Fibroblast of the aortic adventitia (primary cell): ENCODE measurements around the gene PARD3B. TPM values are rescaled to one million over a fixed set of nuclear protein-coding genes. Genes with fewer than 3 reads are reported as not detected.
A peak's percentile ranks its signal among the peaks of the same experiment; 100 is the strongest.

Source experiments
- DNase-seq: peaks from one replicate; pipeline ENCODE4 v3.0.0-alpha.2; 2010; ENCODE audit warnings: low read depth
- H3K4me3 ChIP-seq: 2 replicates; pipeline ENCODE4 v1.5.1; 2011; ENCODE audit warnings: low read depth, mild to moderate bottlenecking, control low read depth, low read length, moderate library complexity
- CTCF ChIP-seq: IDR thresholded peaks from 2 replicates; pipeline ENCODE4 v1.5.1; 2011; ENCODE audit warnings: mild to moderate bottlenecking, low read length, control low read depth, inconsistent platforms; ENCODE audit not compliant: insufficient read depth
- total RNA-seq: library from RNA; depleted of rRNA; stranded (reverse); fragments of >200 nt; gene quantifications from 2 replicates; pipeline ENCODE4 v1.2.3, GENCODE V29; 2012; ENCODE audit warnings: low replicate concordance

The PARD3B gene, protein sequence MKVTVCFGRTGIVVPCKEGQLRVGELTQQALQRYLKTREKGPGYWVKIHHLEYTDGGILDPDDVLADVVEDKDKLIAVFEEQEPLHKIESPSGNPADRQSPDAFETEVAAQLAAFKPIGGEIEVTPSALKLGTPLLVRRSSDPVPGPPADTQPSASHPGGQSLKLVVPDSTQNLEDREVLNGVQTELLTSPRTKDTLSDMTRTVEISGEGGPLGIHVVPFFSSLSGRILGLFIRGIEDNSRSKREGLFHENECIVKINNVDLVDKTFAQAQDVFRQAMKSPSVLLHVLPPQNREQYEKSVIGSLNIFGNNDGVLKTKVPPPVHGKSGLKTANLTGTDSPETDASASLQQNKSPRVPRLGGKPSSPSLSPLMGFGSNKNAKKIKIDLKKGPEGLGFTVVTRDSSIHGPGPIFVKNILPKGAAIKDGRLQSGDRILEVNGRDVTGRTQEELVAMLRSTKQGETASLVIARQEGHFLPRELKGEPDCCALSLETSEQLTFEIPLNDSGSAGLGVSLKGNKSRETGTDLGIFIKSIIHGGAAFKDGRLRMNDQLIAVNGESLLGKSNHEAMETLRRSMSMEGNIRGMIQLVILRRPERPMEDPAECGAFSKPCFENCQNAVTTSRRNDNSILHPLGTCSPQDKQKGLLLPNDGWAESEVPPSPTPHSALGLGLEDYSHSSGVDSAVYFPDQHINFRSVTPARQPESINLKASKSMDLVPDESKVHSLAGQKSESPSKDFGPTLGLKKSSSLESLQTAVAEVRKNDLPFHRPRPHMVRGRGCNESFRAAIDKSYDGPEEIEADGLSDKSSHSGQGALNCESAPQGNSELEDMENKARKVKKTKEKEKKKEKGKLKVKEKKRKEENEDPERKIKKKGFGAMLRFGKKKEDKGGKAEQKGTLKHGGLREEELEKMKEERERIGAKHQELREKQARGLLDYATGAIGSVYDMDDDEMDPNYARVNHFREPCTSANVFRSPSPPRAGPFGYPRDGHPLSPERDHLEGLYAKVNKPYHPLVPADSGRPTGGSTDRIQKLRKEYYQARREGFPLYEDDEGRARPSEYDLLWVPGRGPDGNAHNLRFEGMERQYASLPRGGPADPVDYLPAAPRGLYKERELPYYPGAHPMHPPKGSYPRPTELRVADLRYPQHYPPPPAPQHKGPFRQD (N-terminal part only)
- total RNA-seq: 15.9 and 23.6 TPM in 2 replicates

DNA sequence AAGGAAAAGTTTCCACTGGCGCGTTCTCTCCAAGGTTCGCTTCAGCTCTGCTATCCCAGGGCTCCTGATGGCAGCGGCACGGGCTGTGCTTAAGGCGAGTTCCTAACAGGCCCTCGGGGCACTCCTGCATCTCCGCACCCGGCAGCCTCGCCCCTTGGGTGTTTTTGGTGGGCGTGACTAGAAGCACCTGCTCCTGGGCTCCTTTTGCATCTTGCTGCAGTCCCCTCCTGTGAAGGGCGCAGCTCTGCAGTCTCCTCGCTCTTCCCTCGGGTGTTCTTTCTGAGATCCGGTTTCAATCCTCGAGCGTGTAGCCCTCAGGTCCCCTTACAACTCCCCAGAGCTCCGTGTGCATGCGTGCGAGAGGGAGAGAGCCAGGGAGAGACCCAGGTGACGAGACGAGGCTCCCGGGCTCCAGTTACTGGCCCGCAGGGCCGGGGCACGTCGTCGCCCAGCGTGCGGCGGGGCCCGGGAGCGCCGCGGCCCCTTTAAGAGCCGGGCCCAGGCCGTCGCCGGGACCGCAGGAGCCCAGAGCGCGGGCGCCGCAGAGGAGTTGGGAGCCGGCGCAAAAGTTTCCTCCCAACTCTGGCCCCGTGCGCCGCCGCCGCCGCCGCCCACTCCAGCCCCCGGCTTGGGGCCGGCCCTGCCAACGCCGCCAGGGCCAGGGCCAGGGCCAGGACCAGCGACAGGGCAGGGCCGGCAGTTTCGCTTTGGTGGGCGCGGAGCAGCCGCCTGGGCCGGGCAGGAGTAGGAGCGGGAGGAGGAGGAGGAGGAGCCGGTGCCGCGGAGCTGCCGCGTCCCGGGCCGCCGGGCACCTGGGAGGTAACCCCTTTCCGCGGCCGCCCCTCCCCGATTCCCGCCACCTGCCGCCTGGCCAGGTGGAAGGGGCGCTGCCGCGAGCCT lies at the start of gene PARD3B:
Gene PARD3B, plus strand, starts transcription at position 515 of the 900 bp plus-strand sequence. CDS start 525 bp downstream, outside the sequence.
- peak; percentile 51 for DNase-seq
- TF ChIP-seq CTCF: no peak
- peak within 1 kb of the TSS; percentile 81 for H3K4me3 ChIP-seq

DNA sequence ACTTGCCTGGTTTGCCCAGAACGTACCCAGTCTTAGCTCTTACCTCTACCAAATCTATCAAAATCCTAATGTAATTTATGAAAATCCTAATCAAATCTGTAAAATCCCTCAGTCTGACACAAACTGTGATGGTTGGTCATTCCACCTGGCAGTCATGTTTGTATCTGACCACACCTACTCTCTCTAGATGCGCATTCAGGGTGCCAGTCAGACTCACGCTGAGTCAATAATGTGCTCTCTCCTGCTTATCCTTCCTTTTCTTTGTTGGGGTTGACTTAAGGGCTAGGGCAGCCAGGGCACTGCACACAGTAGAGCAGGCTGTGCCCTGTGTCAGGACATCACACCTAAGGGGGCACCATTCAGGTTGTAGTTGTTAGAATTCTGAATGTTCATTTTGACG lies 48.5 kb upstream of the PARD3B start:
- no peak for DNase-seq
- no peak overlapping the region for H3K4me3 ChIP-seq
- no peak for TF ChIP-seq CTCF

- DNase-seq: no peak
- no peak for TF ChIP-seq CTCF
- no peak overlapping the region for H3K4me3 ChIP-seq
These were observed 47.4 kb upstream of the PARD3B start for GRCh38 chr2:204497855-204498254.

DNA sequence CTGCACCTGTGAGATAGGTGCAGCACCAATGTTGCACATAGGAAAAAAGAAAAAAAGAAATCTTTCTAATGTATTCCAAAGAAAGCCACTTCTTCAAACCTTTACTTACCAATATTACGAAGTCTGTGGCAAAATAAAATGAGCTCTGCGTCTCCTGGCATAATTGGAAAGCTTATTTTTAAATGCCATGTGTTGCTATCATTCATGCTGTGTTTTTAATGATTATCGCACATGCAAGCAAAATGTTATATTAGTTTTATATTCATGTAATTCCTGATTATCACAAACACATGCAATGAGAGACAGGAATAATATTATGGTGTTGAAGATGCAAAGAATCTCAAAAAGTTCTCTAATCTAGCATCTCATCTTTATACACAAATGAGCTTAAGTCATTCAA lies 47.0 kb upstream of the PARD3B start:
- no peak for TF ChIP-seq CTCF
- no peak for DNase-seq
- no peak overlapping the region for H3K4me3 ChIP-seq

- TF ChIP-seq CTCF: no peak
- peak; percentile 25 for DNase-seq
- H3K4me3 ChIP-seq: no peak overlapping the region
These were observed 41.4 kb upstream of the PARD3B start for GRCh38 chr2:204503869-204504268.

- DNase-seq: no peak
These were observed 40.7 kb upstream of the PARD3B start for GRCh38 chr2:204504594-204504993.

More at GRCh38 chr2:204504594-204504993, 40.7 kb upstream of the PARD3B start:
- H3K4me3 ChIP-seq: no peak overlapping the region
- TF ChIP-seq CTCF: no peak
